T-helper 2 cell (primary cell): ENCODE measurements around the gene DGCR2.
"Not testable (repeated sequence)": the region's sequence is repeated elsewhere in the genome, so short reads cannot be mapped to it uniquely, and the experiment has no call there.

ENCODE experiments used
- DNase-seq, 5 experiments: peaks; one replicate each; pipeline versions ENCODE4 v3.0.0 to v3.0.0-alpha.2; 2012 to 2022
- total RNA-seq, 2 donors: gene quantifications; one replicate each; lab custom pipeline; 2026; lab: John Stamatoyannopoulos, UW

The DGCR2 gene
- 74.2 to 87.4 reads per million in 2 donors for total RNA-seq

GRCh38 chr22:19122143-19122751 lies at the start of gene DGCR2:
Gene DGCR2, minus strand, starts transcription at chr22:19122412. Its CDS starts 206 bp downstream, at chr22:19122206.
- peak; percentile 88 to 97 (median 96) for DNase-seq

- DNase-seq = no peak
These were observed 47.7 kb upstream of the DGCR2 start for GRCh38 chr22:19169947-19170318.

- no peak for DNase-seq
These were observed 47.1 kb upstream of the DGCR2 start for GRCh38 chr22:19169002-19169946.

GRCh38 chr22:19168088-19168890 lies 46.1 kb upstream of the DGCR2 start:
- no peak for DNase-seq

- DNase-seq = no peak
These were observed 45.1 kb upstream of the DGCR2 start for GRCh38 chr22:19167106-19167869.

- DNase-seq = no peak
These were observed 44.2 kb upstream of the DGCR2 start for GRCh38 chr22:19166421-19166820.

GRCh38 chr22:19164425-19164824 lies 42.2 kb upstream of the DGCR2 start:
- no peak for DNase-seq

GRCh38 chr22:19158649-19159048 lies 36.4 kb upstream of the DGCR2 start:
- not testable (repeated sequence) for DNase-seq

- DNase-seq = not testable (repeated sequence)
These were observed 33.9 kb upstream of the DGCR2 start for GRCh38 chr22:19156109-19156508.

GRCh38 chr22:19152942-19153883 lies 31.0 kb upstream of the DGCR2 start:
- DNase-seq = no peak

- no peak for DNase-seq
These were observed 29.3 kb upstream of the DGCR2 start for GRCh38 chr22:19151329-19152191.

- DNase-seq = no peak
These were observed 28.5 kb upstream of the DGCR2 start for GRCh38 chr22:19150482-19151328.

- no peak for DNase-seq
These were observed 27.8 kb upstream of the DGCR2 start, which contains the start of gene GSC2 for GRCh38 chr22:19149991-19150390. Gene GSC2, minus strand, starts transcription at chr22:19150292. Its CDS starts 9 bp downstream, at chr22:19150283.

- DNase-seq = peak in 3 of 5 experiments; percentile 19 to 79 (median 24)
These were observed 27.1 kb upstream of the DGCR2 start for GRCh38 chr22:19149047-19149883.

GRCh38 chr22:19148417-19149046 lies 26.3 kb upstream of the DGCR2 start:
- no peak for DNase-seq

- DNase-seq = no peak
These were observed 25.1 kb upstream of the DGCR2 start for GRCh38 chr22:19147195-19147780.
